Stimulated activated naive CD4-positive, alpha-beta T cell (primary cell): Measurements from ENCODE around the gene AKT2.

Source experiments
- DNase-seq, 6 experiments: peaks; one replicate each; lab custom pipeline; 2025; lab: John Stamatoyannopoulos, UW

AKT2 gene

GRCh38 chr19:40190891-40191835 is 94.0 kb downstream of the AKT2 start, which contains the start of gene MAP3K10:
MAP3K10 (plus strand) TSS chr19:40191426; CDS start chr19:40192032, 606 bp downstream.
- DNase-seq, result peak; percentile 29 to 73 (median 58)

GRCh38 chr19:40184273-40184672 is 100.9 kb downstream of the AKT2 start:
- no peak for DNase-seq
